Measurements from ENCODE around the gene BTBD9.
"Not testable (repeated sequence)": the region's sequence is repeated elsewhere in the genome, so short reads cannot be mapped to it uniquely, and the experiment has no call there.

The BTBD9 gene

DNA sequence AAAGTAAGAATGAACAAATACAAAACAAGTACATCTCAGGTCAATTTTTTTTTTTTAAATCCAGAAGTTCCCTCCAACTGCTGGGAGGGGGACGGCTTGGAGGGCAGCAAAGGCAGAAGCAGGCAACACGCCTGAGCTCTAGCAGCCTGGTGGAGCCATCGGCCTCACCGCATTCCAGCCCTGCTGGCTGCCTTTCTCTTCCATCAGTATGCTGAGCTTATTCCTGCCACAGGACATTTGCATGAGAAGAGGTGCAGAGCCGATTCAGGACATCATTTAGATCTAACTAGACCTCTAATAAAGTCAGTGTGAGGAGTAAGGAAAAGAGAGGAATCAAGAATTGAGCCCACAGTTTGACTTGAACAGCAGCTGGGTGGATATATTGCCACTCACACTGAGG is 501.4 kb downstream of the BTBD9 start:
- intact Hi-C loops (cut with micrococcal nuclease) = no loop called here
- Mint-ChIP-seq H3K27ac (no peak overlapping the region), H3K27me3 (no peaks in the 10 kb centered on the region), H3K4me3 (no peak overlapping the region), H3K4me1 (ENCODE audit: low read depth) (peaks cover 10% of the 10 kb centered on the region), H3K36me3 (ENCODE audit: low read depth) (peaks cover 72% of the 10 kb centered on the region), H3K9me3 (no peaks in the 10 kb centered on the region)

DNA sequence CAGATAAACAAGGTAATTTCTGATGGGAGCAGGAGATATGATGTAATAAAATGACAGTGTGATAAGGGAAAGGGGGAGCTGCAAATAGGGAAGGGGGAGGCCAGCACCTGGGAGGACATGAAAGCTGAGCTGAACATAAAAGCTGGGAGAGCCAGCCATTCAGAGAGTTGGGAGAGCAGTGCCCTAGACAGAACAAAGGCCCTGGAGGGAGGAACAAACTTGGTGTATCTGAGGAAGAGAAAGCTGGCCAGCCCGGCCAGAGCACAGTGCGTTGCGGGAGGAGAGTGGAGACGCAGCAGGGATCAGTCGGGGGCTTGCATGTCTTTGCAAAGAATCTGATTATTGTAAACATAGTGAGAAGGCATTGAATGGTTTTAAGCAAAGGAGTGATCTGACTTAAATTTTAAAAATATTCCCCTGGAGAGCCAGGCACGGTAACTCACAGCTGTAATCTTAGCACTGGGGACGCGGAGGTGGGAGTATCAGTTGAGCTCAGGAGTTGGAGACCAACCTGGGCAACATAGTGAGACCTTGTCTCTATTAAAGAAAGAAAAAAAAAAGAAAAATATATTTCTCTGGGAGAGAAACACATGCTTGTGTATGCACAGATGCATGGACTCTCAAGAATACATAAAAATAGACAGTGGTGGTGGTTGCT is 502.0 kb downstream of the BTBD9 start:
- Mint-ChIP-seq H3K4me3 (no peak overlapping the region), H3K9me3 (no peaks in the 10 kb centered on the region), H3K36me3 (ENCODE audit: low read depth) (peaks cover 72% of the 10 kb centered on the region), H3K4me1 (ENCODE audit: low read depth) (peaks cover 10% of the 10 kb centered on the region), H3K27ac (no peak overlapping the region), H3K27me3 (no peaks in the 10 kb centered on the region)
- intact Hi-C loops (cut with micrococcal nuclease) = no loop called here

DNA sequence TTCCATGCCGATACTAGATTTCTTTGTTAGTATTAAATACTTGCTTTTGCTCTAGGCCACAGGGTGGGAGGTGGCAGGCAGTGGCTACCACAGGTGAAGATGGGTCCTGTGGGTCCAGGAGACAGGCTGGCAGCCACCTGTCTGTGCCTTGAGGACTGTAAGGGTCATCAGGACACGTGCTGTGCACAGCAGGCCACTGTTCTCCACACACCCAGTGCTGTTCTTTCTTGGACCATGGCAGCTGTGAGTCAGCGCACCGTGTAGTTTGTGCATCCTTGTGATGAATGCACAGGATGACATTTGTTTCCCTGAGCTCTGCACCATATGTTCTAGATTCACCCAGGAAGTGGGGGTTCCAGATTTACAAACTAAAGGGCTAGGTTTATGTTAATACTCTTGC is 503.2 kb downstream of the BTBD9 start:
- H3K27me3 Mint-ChIP-seq = no peaks in the 10 kb centered on the region
- H3K36me3 Mint-ChIP-seq (ENCODE audit: low read depth) = peaks cover 71% of the 10 kb centered on the region
- peaks cover 10% of the 10 kb centered on the region for H3K4me1 Mint-ChIP-seq (ENCODE audit: low read depth)
- no peak overlapping the region for H3K27ac Mint-ChIP-seq
- H3K4me3 Mint-ChIP-seq = no peak overlapping the region
- intact Hi-C loops (cut with micrococcal nuclease) = no loop called here
- H3K9me3 Mint-ChIP-seq = no peaks in the 10 kb centered on the region

- Mint-ChIP-seq H3K4me3 (no peak overlapping the region), H3K4me1 (ENCODE audit: low read depth) (peaks cover 21% of the 10 kb centered on the region), H3K36me3 (ENCODE audit: low read depth) (peaks cover 69% of the 10 kb centered on the region), H3K27me3 (no peaks in the 10 kb centered on the region), H3K27ac (no peak overlapping the region), H3K9me3 (peaks cover 4% of the 10 kb centered on the region)
- intact Hi-C loops (cut with micrococcal nuclease) = no loop called here
Observed at GRCh38 chr6:38134704-38135088, 505.0 kb downstream of the BTBD9 start.

DNA sequence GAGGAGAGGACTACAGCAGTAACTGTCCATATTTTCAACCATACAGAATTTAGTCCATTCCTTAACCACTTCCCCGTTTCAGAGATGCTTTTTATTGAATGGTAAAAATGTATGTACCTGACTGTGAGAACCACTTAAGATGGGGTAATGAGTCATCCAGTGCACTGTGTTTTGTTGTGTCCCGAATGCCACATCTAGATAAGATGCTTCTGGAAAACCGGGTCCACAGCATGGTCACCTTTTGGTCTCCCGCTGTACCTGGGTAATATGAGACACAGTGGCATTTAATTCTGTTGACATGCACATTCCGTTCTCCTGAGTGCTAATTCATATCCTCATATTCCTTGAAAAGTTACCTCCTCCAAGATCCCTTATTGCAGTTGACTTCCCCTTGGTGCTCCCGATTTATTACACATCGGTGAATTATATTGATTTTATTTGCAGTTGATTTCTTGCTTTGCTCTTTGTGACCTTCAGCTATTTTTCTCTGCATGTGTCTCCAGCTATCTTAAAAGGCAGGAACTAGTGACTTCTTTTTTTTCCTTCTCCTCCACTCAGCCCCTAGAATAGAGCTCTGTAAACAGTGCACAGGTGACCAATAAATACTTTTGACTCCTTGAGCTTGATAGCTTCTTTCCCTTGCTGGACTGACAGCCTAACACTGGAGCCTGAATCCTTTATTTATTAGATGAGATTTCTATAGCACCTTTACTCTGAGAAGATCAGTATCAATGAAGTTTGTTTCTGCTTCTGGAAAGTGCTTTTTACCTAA is 505.6 kb downstream of the BTBD9 start:
- Mint-ChIP-seq H3K9me3 (peaks cover 7% of the 10 kb centered on the region), H3K27ac (no peak overlapping the region), H3K4me1 (ENCODE audit: low read depth) (peaks cover 17% of the 10 kb centered on the region), H3K4me3 (no peak overlapping the region), H3K27me3 (no peaks in the 10 kb centered on the region), H3K36me3 (ENCODE audit: low read depth) (peaks cover 69% of the 10 kb centered on the region)
- intact Hi-C loops (cut with micrococcal nuclease) = no loop called here

GRCh38 chr6:38131527-38131965 is 508.2 kb downstream of the BTBD9 start:
- Mint-ChIP-seq H3K4me1 (ENCODE audit: low read depth) (peaks cover 17% of the 10 kb centered on the region), H3K27me3 (no peaks in the 10 kb centered on the region), H3K4me3 (no peak overlapping the region), H3K36me3 (ENCODE audit: low read depth) (peaks cover 71% of the 10 kb centered on the region), H3K9me3 (peaks cover 16% of the 10 kb centered on the region), H3K27ac (no peak overlapping the region)
- intact Hi-C loops (cut with micrococcal nuclease) = no loop called here

GRCh38 chr6:38127284-38127683 is 512.4 kb downstream of the BTBD9 start:
- Mint-ChIP-seq H3K9me3 (peaks cover 16% of the 10 kb centered on the region), H3K4me1 (ENCODE audit: low read depth) (peaks cover 17% of the 10 kb centered on the region), H3K27ac (no peak overlapping the region), H3K36me3 (ENCODE audit: low read depth) (peaks cover 72% of the 10 kb centered on the region), H3K4me3 (no peak overlapping the region), H3K27me3 (no peaks in the 10 kb centered on the region)
- intact Hi-C loops (cut with micrococcal nuclease) = no loop called here

GRCh38 chr6:38124224-38124926 is 515.4 kb downstream of the BTBD9 start:
- H3K36me3 Mint-ChIP-seq (ENCODE audit: low read depth) = peaks cover 80% of the 10 kb centered on the region
- H3K27me3 Mint-ChIP-seq; H3K9me3 Mint-ChIP-seq; H3K4me1 Mint-ChIP-seq (ENCODE audit: low read depth); intact Hi-C loops (cut with micrococcal nuclease); H3K4me3 Mint-ChIP-seq; H3K27ac Mint-ChIP-seq: not testable (repeated sequence)

DNA sequence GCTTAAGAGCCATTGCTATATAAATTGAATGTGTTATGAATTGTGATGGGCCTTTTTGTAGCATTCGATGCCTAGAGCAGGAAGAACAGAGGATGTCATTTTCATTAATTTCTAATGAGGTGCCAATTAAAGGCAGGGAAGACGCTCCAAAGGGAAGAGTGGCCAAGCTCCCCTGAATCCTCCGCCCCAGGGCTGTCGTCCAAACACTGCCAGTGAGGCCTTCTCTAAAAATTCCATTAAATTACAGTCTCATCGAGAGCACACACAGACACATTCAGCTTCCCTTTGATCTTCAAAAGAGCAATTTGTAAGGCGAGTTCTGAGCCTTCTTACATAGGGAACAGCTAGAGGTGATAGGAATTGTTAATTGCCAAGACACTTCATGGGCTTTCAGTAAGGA is 520.2 kb downstream of the BTBD9 start:
- no peak overlapping the region for H3K27ac Mint-ChIP-seq
- H3K4me3 Mint-ChIP-seq = no peak overlapping the region
- no peaks in the 10 kb centered on the region for H3K9me3 Mint-ChIP-seq
- intact Hi-C loops (cut with micrococcal nuclease) = no loop called here
- no peaks in the 10 kb centered on the region for H3K4me1 Mint-ChIP-seq (ENCODE audit: low read depth)
- peaks cover 82% of the 10 kb centered on the region for H3K36me3 Mint-ChIP-seq (ENCODE audit: low read depth)
- H3K27me3 Mint-ChIP-seq = no peaks in the 10 kb centered on the region

DNA sequence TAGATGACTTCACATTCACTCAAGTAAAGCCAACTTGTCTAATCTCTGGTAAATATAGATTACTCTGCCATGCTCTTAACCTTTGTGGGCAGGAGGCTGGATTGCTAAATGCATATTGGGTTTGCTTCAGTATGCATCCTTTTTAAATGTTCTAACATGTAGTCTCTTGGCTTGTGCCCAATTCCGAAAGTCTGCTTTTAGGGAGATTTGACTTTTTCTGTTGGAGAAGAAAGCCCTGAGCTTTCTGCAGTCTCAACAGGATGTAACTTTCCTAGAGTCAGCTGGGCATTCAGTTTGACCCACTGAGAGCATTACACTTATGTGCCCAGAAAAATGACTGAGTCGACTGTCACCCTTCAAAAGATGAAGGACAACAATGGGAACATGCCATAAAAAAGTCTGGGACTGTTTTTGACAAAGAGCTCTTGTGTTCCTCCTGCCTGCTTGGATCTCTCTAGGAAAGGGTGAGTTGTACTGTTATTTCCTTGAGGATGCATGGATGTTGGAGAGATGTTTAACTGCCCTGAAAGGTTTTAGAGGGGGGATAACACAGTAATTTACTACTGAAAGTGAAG is 520.9 kb downstream of the BTBD9 start:
- H3K4me3 Mint-ChIP-seq = no peak overlapping the region
- peaks cover 76% of the 10 kb centered on the region for H3K36me3 Mint-ChIP-seq (ENCODE audit: low read depth)
- no peaks in the 10 kb centered on the region for H3K4me1 Mint-ChIP-seq (ENCODE audit: low read depth)
- intact Hi-C loops (cut with micrococcal nuclease) = no loop called here
- no peak overlapping the region for H3K27ac Mint-ChIP-seq
- H3K9me3 Mint-ChIP-seq = no peaks in the 10 kb centered on the region
- no peaks in the 10 kb centered on the region for H3K27me3 Mint-ChIP-seq

Data from dendritic cell treated with granulocyte-macrophage colony-stimulating factor and Interleukin-4, amounts not matched to agents 40 ng/mL and 50 ng/mL, for 4 days (primary cell).